MCF 10A (cell line): ENCODE results near the gene RPH3AL. TPM values are rescaled to one million over a fixed set of nuclear protein-coding genes. Genes with fewer than 3 reads are reported as not detected.

Experiments used
- BruUV-seq: library from RNA; stranded (reverse); fragments of 400-500 nt; replicated peaks from 2 replicates; lab custom pipeline; 2021; lab: Mats Ljungman, UMichigan
- CTCF ChIA-PET: fragments of 300-600 bp; sonication (Branson Sonifier 250); formaldehyde crosslinking; extraction: SDS; loops from one replicate; lab custom pipeline; 2021; ENCODE audit warnings: antibody characterized with exemption, inconsistent platforms; lab: Yijun Ruan, JAX
- POLR2A ChIA-PET: fragments of 300-600, 350-650 bp; sonication (Branson Sonifier 250); formaldehyde crosslinking; extraction: SDS; loops from one replicate; lab custom pipeline; 2020; ENCODE audit warnings: antibody characterized with exemption, inconsistent platforms; lab: Yijun Ruan, JAX
- DNase-seq: peaks from one replicate; pipeline ENCODE4 v3.0.0-alpha.2; 2018; ENCODE audit not compliant: unreplicated experiment
- H3K27ac Mint-ChIP-seq: one replicate; pipeline ENCODE4 v1.8.0; 2022; ENCODE audit warnings: mild to moderate bottlenecking, low read depth, mixed read lengths; ENCODE audit not compliant: unreplicated experiment
- H3K27me3 Mint-ChIP-seq: one replicate; pipeline ENCODE4 v1.8.0; 2022; ENCODE audit warnings: mixed read lengths; ENCODE audit not compliant: insufficient read depth, unreplicated experiment
- H3K36me3 Mint-ChIP-seq: one replicate; pipeline ENCODE4 v1.8.0; 2022; ENCODE audit warnings: mild to moderate bottlenecking, moderate library complexity, mixed read lengths; ENCODE audit not compliant: insufficient read depth, unreplicated experiment
- H3K4me1 Mint-ChIP-seq: one replicate; pipeline ENCODE4 v1.8.0; 2022; ENCODE audit warnings: mixed read lengths; ENCODE audit not compliant: insufficient read depth, unreplicated experiment
- H3K4me3 Mint-ChIP-seq: one replicate; pipeline ENCODE4 v1.8.0; 2022; ENCODE audit warnings: mild to moderate bottlenecking, moderate library complexity, mixed read lengths; ENCODE audit not compliant: unreplicated experiment
- H3K9me3 Mint-ChIP-seq: one replicate; pipeline ENCODE4 v1.8.0; 2022; ENCODE audit warnings: mixed read lengths; ENCODE audit not compliant: unreplicated experiment
- intact Hi-C: fragments of 100-400 bp; cut with micrococcal nuclease; formaldehyde crosslinking; loops from 2 replicates; pipeline ENCODE4 v1.14.1; 2022
- total RNA-seq: library from RNA; stranded (reverse); gene quantifications from 2 replicates; pipeline ENCODE4 v1.2.3, GENCODE V29; 2022
- TF ChIP-seq, protein P1 (sequence below): fragments of 200-600 bp; IDR thresholded peaks from one replicate; pipeline ENCODE4 v1.8.0; 2022; ENCODE audit warnings: antibody characterized with exemption, mild to moderate bottlenecking; ENCODE audit not compliant: unreplicated experiment

Gene RPH3AL
- total RNA-seq, 1 experiment from 2014 or later = 0.89 TPM

DNA sequence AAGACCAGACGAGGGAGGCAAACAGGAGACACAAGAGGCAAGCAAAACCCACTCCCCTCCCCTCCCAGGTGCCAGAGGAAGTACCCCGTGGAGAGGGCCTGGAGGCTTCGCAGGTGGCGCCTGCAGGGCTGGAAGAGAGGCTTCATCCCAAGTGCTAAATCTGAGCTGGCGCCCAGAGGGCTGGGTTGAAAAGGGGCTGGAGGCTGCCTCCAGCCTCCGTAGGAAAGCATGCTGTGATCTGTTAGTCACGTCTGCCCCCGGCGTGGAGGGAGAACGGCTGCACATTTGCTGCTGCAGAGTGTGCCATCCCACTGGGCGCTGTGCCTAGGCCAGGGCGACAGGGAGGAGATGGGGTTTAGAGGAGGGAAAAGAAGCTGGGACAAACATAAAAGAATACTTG lies 16.9 kb downstream of the RPH3AL start:
- BruUV-seq = no TSS peak
- H3K9me3 Mint-ChIP-seq = no peaks in the 10 kb centered on the region
- H3K36me3 Mint-ChIP-seq = no peaks in the 10 kb centered on the region
- POLR2A ChIA-PET = interaction anchor here (0.6 kb wide), 1 partner anchor 15 kb away, joined by 3 read pairs; no protein-coding TSS in a partner anchor
- H3K4me3 Mint-ChIP-seq = no peak overlapping the region
- CTCF ChIA-PET = no interaction called here
- intact Hi-C loops = no loop called here
- no peak overlapping the region for H3K27ac Mint-ChIP-seq
- peaks cover 7% of the 10 kb centered on the region for H3K4me1 Mint-ChIP-seq
- no peak for DNase-seq
- TF ChIP-seq, protein P1, sequence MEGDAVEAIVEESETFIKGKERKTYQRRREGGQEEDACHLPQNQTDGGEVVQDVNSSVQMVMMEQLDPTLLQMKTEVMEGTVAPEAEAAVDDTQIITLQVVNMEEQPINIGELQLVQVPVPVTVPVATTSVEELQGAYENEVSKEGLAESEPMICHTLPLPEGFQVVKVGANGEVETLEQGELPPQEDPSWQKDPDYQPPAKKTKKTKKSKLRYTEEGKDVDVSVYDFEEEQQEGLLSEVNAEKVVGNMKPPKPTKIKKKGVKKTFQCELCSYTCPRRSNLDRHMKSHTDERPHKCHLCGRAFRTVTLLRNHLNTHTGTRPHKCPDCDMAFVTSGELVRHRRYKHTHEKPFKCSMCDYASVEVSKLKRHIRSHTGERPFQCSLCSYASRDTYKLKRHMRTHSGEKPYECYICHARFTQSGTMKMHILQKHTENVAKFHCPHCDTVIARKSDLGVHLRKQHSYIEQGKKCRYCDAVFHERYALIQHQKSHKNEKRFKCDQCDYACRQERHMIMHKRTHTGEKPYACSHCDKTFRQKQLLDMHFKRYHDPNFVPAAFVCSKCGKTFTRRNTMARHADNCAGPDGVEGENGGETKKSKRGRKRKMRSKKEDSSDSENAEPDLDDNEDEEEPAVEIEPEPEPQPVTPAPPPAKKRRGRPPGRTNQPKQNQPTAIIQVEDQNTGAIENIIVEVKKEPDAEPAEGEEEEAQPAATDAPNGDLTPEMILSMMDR = no peak
- peaks cover 19% of the 10 kb centered on the region for H3K27me3 Mint-ChIP-seq

DNA sequence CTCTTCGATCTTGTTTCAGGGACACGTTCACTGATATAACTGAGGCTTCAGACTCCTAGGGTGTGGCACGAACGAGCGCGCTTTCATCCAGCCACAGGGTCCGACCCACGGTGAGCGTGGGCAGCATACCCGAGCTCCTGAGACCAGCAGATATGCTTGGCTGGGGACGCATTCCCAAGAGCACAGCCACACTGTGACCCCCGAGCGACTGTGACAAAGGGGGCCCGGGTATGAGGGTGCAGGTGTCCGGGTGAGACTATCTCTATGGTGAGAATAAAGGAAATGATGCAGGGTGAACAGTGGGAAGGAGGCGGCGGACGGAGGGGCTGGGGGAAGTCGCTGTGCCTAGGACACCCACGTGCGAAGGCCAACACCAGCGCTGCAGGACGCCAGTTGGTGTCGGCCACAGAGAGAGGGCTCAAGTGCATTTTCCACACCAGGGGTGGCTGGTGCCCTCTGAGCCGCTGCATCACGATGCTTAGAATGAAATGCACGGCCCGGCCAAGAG lies 17.6 kb downstream of the RPH3AL start:
- DNase-seq = no peak

DNA sequence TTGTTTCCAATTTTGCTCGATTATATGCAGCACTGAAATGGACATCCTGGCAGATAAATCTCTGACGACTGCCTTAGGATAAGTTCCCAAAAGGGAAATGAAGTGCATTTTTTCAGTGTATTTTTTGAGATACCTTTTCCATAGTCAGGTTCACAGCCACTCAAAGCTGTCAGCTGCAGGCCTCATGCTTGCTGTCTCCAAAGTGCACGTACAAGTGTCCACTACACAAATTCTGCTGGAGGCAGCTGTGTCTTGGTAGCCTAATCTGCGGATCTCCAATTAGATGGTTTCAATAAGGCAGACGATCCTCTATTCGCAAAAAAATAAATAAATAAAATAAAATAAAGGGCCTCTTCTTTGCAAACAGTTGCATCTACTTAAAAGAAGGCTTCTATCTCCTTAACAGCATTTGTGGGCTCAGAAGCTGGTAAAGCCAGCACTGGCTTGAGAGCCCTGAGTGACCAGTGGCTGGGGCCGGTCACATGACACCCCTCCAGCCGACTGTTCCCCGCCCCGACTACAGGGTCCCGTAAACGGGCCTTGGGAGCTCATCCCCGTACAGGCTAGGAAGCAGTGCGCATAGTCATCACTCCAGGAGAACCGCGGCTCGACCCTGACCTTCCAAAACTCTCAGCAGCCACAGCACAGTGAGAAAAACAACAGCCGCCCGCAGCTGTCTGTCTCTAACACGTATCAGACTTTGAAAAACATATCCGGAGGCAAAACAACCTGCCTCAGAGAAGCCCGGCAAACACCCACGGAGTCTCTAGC lies 18.8 kb downstream of the RPH3AL start:
- H3K4me3 Mint-ChIP-seq = no peak overlapping the region
- no peaks in the 10 kb centered on the region for H3K9me3 Mint-ChIP-seq
- DNase-seq = no peak
- H3K4me1 Mint-ChIP-seq = peaks cover 7% of the 10 kb centered on the region
- POLR2A ChIA-PET = no interaction called here
- no TSS peak for BruUV-seq
- peaks cover 21% of the 10 kb centered on the region for H3K27me3 Mint-ChIP-seq
- CTCF ChIA-PET = no interaction called here
- TF ChIP-seq, protein P1 = no peak
- no peaks in the 10 kb centered on the region for H3K36me3 Mint-ChIP-seq
- H3K27ac Mint-ChIP-seq = no peak overlapping the region
- intact Hi-C loops = no loop called here

More for the DNA sequence above, 17.6 kb downstream of the RPH3AL start:
- Mint-ChIP-seq H3K4me1 (peaks cover 7% of the 10 kb centered on the region), H3K27me3 (peaks cover 21% of the 10 kb centered on the region), H3K36me3 (no peaks in the 10 kb centered on the region), H3K4me3 (no peak overlapping the region), H3K9me3 (no peaks in the 10 kb centered on the region), H3K27ac (no peak overlapping the region)
- ChIA-PET CTCF (no interaction called here), POLR2A (no interaction called here)
- BruUV-seq = no TSS peak
- TF ChIP-seq, protein P1 = no peak
- intact Hi-C loops = no loop called here

DNA sequence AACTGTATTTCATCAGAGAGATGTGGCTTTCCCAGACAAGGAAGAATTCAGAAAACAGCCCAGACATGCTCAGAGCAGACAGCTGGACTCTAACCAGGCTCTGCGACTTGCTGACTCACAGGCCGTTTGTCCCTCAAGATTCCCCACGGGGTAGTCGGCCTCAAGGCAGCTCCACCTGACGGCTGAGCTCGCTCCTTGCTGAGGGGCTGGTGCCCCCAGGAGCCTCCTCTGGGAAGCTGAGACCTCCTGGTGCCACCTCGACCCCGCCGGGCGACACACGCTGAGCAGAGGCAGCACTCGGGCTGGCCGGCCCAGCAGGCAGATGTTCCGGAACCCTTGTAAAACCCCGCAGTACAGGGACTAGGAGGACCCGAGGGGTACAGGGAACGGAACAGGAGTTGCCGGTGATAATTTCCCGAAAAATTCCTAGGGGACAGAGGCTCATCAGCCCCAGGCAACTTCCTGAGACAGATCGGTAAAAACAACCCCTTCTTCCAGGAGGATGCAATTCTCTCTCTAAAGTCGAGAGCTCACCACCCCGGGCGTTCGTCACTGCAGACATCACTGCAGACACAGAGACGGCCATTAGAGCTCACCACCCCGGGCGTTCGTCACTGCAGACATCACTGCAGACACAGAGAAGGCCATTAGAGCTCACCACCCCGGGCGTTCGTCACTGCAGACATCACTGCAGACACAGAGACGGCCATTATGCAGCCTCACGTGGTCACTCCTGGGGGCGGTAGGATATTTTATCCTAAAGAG lies 19.9 kb downstream of the RPH3AL start:
- ChIA-PET CTCF (no interaction called here), POLR2A (no interaction called here)
- Mint-ChIP-seq H3K36me3 (no peaks in the 10 kb centered on the region), H3K27ac (no peak overlapping the region), H3K4me3 (no peak overlapping the region), H3K9me3 (no peaks in the 10 kb centered on the region), H3K4me1 (peaks cover 7% of the 10 kb centered on the region), H3K27me3 (peaks cover 21% of the 10 kb centered on the region)
- TF ChIP-seq, protein P1 = no peak
- intact Hi-C loops = no loop called here
- DNase-seq = no peak
- no TSS peak for BruUV-seq
